Activated CD4-positive, alpha-beta T cell treated with anti-CD3 and anti-CD28 coated beads, Interleukin-2, amount 50 U/mL, for 24 hours (primary cell): ENCODE measurements around the gene TBC1D22B.

ENCODE experiments used
- DNase-seq, 2 donors: peaks; one replicate each; pipeline ENCODE4 v3.0.0-alpha.2; 2020; ENCODE audit warnings: low read depth in 1 of 2, low spot score in 1 of 2

TBC1D22B gene

GRCh38 chr6:37257634-37258404 is at the start of gene TBC1D22B, which contains the start of gene TMEM217:
TSS of gene TBC1D22B (plus strand) at chr6:37257772. CDS start at chr6:37257918, 146 bp downstream.
TSS of gene TMEM217 (minus strand) at chr6:37258144. CDS start at chr6:37219030, 39,114 bp downstream.
- DNase-seq: peak; percentile 87 to 95

DNA sequence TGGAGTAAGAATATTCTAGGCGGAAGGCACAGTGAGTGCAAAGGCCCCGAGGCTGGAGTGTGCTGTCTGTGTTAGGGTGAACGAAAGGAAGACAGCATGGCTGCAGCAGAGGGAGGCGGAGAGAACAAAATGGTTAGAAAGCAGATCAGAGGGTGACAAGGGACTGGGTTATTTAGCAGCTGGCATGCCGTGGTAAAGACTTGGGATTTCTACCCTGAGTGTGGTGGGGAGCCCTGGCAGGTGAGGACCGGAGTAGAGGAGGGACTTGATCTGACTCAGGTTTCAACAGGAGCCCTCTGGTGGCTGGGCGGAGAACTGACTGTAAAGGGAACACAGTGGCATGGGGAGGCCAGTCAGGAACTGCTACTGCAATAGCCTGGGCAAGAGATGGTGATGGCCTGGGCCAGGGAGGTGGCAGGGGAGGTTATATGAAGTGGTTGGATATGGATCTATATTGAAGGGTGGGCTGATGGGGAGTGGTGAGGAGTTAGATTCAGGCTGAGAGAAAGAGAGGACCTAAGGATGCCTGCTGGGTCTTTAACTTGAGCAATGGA is 49.6 kb upstream of the TBC1D22B start:
- peak; percentile 82 to 87 for DNase-seq

DNA sequence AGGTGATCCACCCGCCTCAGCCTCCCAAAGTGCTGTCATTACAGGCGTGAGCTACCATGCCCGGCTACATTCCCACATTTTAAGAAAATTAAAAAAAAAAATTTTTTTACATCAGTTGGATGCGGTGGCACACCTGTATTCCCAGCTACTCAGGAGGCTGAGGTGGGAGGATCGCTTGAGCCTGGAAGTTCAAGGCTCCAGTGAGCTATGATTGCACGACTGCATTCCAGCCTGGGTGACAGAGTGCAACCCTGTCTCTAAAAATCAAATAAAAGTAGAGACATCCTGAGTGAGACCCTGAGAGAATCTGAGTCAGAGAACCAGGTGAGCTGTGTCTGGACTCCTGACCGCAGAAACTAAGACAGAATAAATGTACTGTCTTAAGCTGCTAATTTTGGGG is 48.8 kb upstream of the TBC1D22B start:
- no peak for DNase-seq

- no peak for DNase-seq
Observed at GRCh38 chr6:37209461-37210205, 47.9 kb upstream of the TBC1D22B start.

- peak; percentile 52 to 83 for DNase-seq
Observed at GRCh38 chr6:37210313-37210968, 47.1 kb upstream of the TBC1D22B start.

DNA sequence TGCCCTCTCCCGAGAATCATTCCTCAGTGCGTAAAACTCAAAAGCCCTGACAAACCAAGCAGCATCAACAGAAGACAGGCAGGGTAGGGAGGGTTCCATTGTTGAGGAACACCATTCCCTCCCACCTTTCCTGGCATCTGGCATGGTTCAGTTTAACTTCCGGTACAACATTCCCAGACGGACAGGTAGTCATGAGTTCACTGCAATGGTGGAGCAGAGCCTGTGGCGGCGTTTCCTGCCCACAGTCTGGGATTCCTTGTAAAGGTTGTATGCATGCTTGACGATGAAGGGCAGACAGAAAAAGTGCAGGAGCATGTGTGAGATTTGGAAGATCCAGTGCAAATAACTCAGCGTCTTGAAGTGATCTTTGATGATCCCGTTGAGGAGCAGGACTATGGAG is 45.3 kb upstream of the TBC1D22B start:
- DNase-seq: no peak

DNA sequence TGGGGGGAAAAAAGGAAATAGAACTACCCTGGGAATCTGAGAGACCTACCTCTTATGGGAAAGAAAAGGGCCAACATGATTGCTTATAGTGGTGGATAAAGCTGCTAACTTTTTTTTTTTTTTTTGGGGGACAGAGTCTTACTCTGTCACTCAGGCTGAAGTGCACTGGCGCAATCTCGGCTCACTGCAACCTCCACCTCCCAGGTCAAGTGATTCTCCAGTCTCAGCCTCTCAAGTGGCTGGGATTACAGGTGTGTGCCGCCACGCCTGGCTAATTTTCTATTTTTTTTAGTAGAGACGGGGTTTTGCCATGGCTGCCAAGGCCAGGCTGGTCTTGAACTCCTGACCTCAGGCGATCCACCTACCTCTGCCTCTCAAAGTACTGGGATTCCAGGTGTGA is 39.5 kb upstream of the TBC1D22B start:
- no peak for DNase-seq

- DNase-seq: no peak
Observed at GRCh38 chr6:37218511-37218910, 39.1 kb upstream of the TBC1D22B start.

GRCh38 chr6:37221585-37222124 is 35.9 kb upstream of the TBC1D22B start:
- no peak for DNase-seq

DNA sequence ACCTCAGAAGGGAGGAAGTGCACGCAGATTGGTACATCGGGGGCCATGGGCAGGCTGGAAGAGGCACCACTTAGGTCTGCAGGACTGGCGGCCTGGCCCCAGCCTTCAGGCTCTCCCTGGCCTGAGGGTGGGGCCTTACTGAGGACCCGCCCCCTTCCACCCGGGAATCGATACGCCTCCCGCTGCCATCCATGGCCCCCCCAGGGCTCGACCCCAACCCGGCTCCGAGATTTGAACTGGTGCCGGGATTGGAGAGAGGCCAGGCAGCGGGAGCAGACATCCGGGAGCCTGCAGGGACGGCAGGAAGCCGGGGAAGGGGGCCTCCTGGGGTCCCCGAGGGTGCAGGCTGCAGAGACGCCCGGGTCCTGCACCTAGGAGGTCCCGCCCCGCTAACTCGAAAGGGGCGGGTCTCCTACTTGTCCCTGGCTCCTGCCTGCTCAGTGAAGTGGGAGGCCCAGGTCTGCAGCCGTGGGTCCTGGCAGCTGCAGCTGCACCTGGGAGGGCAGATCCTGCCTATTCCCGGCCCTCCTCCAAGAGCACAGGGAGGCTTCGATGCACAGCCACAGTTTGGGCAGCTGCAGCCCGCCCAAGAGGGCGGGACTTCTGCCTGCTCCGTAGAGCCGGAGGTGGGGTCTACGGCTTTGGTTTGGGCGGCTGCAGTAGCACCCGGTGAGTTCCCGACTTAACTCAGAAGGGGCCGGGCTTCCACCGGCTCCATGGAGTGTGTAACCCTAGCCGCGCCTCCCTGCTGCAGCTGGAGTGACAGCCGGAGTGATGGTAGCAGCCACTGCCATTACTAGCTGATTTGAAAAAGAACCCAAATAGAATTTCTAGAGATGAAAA is 35.2 kb upstream of the TBC1D22B start:
- DNase-seq: peak in 1 of 2 donors; percentile 56

DNA sequence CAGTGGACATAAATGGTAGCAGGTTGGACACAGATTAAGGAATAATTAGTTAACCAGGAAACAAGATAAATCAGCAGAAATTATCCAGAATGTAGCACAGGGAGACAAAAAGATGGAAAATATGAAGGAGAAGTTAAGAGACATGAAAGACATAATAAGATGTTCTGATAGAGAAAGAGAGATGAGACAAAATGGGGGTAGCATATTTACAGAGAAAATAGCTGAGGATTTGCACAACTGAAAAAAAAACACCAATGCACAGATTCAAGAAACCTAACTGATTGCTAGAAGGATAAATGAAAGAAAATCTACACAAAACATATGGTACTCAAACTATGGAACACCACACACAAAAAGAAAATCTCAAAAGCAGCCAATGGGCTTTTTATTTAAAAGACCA is 34.6 kb upstream of the TBC1D22B start:
- DNase-seq: no peak

DNA sequence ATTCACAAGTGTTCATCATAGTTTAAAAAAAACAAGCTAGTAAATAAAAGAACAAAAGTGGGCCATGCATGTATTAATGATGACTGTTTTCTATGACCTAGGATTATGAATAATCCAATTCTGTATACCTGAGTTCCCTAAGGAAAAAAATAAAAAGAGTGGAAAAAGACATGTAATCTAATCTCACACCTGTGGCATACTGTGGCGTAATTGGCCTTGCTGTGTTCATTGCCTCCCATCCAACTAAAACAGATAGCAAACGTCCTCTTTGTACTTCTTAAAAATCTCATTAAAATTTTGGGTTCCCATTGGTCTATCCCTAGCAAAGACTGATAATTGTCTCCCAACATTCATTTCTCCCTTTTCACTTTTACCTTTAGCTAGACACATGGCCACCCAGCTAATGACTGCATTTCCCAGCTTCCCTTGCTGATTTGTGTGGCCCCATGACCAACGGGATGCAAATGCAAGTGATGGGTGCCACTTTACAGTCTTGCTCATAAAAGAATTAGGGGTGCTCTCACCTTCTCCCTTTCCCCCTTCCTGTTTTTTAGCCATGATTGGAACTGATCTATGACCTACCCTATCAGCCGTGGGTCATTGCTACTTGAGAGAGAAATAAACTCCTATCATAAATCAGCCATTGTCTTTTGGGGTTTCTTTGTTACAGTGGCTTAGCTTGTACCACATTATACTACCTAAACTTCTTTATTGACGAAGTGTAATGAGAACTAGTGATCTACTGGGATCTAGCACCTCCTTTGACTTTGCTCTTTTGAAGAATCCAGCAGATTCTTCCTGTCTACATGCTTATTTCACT is 32.0 kb upstream of the TBC1D22B start:
- DNase-seq: no peak

GRCh38 chr6:37230104-37230503 is 27.5 kb upstream of the TBC1D22B start:
- DNase-seq: no peak

DNA sequence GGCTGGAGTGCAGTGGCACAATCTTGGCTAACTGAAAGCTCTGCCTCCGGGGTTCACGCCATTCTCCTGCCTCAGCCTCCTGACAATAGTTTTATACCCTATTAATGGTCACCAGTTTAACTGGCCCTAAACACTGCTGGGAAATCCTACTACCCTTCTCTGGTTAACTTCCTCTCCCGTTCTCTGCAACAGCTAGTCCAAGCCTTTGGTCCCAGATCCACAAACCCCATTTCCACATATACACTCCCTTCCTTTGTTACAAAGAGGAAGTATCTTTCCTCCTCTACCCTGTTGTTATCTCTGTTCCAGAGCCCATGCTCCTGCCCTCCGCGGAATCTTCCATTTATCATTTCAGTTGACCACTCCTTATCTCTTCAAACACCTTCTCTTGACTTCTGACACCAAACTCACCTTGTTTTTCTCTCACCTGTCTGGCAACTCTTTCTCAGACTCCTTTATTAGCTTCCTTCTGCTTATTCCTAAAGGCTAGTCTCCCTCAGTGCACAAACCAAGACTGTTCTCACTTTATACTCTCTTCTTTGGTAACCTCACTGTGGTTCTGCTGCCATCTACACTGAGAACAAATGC is 25.0 kb upstream of the TBC1D22B start:
- no peak for DNase-seq

GRCh38 chr6:37233541-37233940 is 24.0 kb upstream of the TBC1D22B start:
- no peak for DNase-seq

DNA sequence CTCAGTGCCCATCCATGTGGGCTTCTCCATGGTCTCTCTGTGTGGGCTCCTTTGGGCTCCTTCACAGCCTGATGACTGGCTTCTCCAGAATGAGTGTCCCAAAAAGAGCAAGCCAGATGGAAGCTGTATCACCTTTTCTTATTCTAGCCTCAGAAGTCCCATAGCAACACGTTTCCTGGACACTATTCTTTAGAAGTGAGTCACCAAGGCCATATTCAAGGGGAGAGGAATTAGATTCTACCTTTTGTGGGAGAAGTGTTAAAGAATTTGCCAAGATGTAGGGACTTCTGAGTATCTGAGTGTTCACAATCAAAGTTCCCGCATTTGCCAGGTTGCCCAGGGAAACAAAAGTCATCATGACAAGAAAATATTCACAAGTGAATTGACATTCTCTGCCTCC is 20.7 kb upstream of the TBC1D22B start:
- no peak for DNase-seq

GRCh38 chr6:37237789-37238188 is 19.8 kb upstream of the TBC1D22B start:
- no peak for DNase-seq

DNA sequence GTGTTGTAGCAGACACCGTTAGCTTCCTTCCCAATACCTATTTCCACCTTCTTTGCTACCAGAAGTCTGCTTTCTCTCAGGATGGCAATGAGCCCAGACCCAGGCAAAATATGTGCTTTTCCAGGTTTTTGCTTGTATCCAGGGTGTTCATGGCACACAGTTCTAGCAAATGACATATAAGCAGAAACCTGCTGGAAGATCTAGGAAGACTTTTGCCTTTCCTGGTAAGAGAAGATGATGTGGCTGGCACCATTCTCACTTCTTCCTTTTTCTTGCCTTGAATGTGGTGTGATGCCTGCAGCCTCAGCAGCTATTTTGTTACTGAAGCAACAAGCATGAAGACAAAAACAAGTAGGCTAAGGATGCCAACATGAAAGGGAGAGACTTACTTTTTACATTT is 19.2 kb upstream of the TBC1D22B start:
- DNase-seq: no peak

- DNase-seq: no peak
Observed at GRCh38 chr6:37239526-37239925, 18.0 kb upstream of the TBC1D22B start.
